ENCODE measurements around the gene PDE4D. TPM values are rescaled to one million over a fixed set of nuclear protein-coding genes. Genes with fewer than 3 reads are reported as not detected.

PDE4D gene
- total RNA-seq, 1 donor from 2014 or later = 44.8 TPM

GRCh38 chr5:59616413-59616812 lies 277.1 kb downstream of the PDE4D start:
- Histone ChIP-seq H3K9me3 (no peaks in the 10 kb centered on the region), H3K4me3 (no peak overlapping the region), H3K4me1 (no peaks in the 10 kb centered on the region), H3K36me3 (no peaks in the 10 kb centered on the region), H3K27me3 (no peaks in the 10 kb centered on the region), H3K27ac (no peak overlapping the region)
- TF ChIP-seq CTCF (IDR thresholded peaks at IDR 0.05) = no peak
- intact Hi-C loops (cut with DNase I) = no loop called here
- no peak for DNase-seq (ENCODE audit: low spot score in 2 of 2)

- Histone ChIP-seq H3K27me3 (no peaks in the 10 kb centered on the region), H3K4me3 (no peak overlapping the region), H3K4me1 (no peaks in the 10 kb centered on the region), H3K27ac (no peak overlapping the region), H3K9me3 (no peaks in the 10 kb centered on the region), H3K36me3 (no peaks in the 10 kb centered on the region)
- TF ChIP-seq CTCF (IDR thresholded peaks at IDR 0.05) = no peak
- DNase-seq (ENCODE audit: low spot score in 2 of 2) = no peak
- intact Hi-C loops (cut with DNase I) = no loop called here
These were observed 278.3 kb downstream of the PDE4D start for GRCh38 chr5:59615272-59615671.

GRCh38 chr5:59609501-59610265 lies 283.8 kb downstream of the PDE4D start:
- TF ChIP-seq CTCF (IDR thresholded peaks at IDR 0.05) = no peak
- no peaks in the 10 kb centered on the region for H3K9me3 ChIP-seq
- no peaks in the 10 kb centered on the region for H3K4me1 ChIP-seq
- intact Hi-C loops (cut with DNase I) = no loop called here
- no peak overlapping the region for H3K27ac ChIP-seq
- H3K4me3 ChIP-seq = no peak overlapping the region
- H3K27me3 ChIP-seq = no peaks in the 10 kb centered on the region
- no peak for DNase-seq (ENCODE audit: low spot score in 2 of 2)
- H3K36me3 ChIP-seq = no peaks in the 10 kb centered on the region

DNA sequence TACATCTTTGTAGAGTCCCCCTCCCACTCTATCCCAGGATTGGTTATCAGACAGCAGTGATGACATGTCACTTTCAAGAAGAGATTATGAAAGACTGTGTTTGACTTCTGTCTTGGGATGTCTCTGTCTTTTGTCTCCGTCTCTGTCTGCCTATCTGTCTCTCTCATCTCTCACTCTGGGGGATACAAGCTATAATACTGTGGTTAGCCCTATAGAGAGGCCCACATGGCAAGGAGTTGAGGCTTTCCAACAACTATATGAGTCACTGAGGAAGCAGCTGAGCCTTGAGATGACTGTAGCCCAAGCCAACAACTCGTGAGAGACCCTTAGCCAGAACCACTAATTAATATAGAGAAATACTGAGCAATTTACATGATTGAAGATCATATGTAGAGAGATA lies 284.8 kb downstream of the PDE4D start:
- no peaks in the 10 kb centered on the region for H3K9me3 ChIP-seq
- no peaks in the 10 kb centered on the region for H3K36me3 ChIP-seq
- H3K4me3 ChIP-seq = no peak overlapping the region
- intact Hi-C loops (cut with DNase I) = no loop called here
- no peak overlapping the region for H3K27ac ChIP-seq
- DNase-seq (ENCODE audit: low spot score in 2 of 2) = no peak
- no peak for TF ChIP-seq CTCF (IDR thresholded peaks at IDR 0.05)
- H3K4me1 ChIP-seq = no peaks in the 10 kb centered on the region
- H3K27me3 ChIP-seq = no peaks in the 10 kb centered on the region

DNA sequence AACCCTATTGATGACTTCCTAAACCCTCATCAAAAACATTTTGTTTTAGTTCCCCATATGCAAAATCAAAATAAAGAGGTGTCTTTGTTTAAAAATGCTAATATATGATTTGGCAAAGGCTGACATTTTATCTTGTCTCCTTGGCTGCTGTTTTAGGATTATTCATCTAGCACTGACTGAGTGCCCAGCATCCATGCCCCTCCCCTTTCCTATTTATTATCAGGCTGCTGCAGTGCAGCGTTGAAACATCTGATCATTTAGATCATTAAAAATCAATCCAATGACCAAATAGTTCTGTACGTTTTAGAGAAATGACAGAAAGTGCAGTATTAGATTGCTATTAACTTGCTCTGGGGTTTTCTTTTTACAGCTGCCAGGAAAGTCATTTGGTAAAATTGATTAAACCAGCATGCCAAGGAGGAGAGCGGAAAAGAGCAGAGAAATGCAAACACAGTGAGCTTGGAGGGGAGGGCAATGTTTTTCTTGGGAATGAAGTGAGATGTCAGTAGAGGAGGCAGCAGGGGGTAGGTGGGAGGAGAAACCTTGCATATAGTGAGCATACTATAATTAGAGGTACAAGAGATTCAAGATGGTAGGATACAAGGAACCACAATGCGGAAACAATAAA lies 286.3 kb downstream of the PDE4D start:
- H3K4me3 ChIP-seq = no peak overlapping the region
- no peak for DNase-seq (ENCODE audit: low spot score in 2 of 2)
- no peaks in the 10 kb centered on the region for H3K27me3 ChIP-seq
- no peaks in the 10 kb centered on the region for H3K36me3 ChIP-seq
- no peaks in the 10 kb centered on the region for H3K9me3 ChIP-seq
- no peak for TF ChIP-seq CTCF (IDR thresholded peaks at IDR 0.05)
- intact Hi-C loops (cut with DNase I) = no loop called here
- H3K27ac ChIP-seq = no peak overlapping the region
- H3K4me1 ChIP-seq = no peaks in the 10 kb centered on the region
